Bronchial epithelial cell (primary cell): ENCODE measurements around the gene GPHB5. TPM values are rescaled to one million over a fixed set of nuclear protein-coding genes. Genes with fewer than 3 reads are reported as not detected.
"Not testable (repeated sequence)": the region's sequence is repeated elsewhere in the genome, so short reads cannot be mapped to it uniquely, and the experiment has no call there.

Experiments
- DNase-seq: peaks from one replicate; pipeline ENCODE4 v3.0.0-alpha.2; 2010; ENCODE audit warnings: low read depth
- FAIRE-seq: peaks from 2 replicates; lab custom pipeline; 2011; peaks lifted over from hg19 to GRCh38; lab: Jason Lieb, UNC
- H3K27me3 ChIP-seq: 2 replicates; pipeline ENCODE4 v1.5.1; 2011; ENCODE audit warnings: low read length; ENCODE audit not compliant: control insufficient read depth, insufficient read depth
- H3K36me3 ChIP-seq: 2 replicates; pipeline ENCODE4 v1.5.1; 2011; ENCODE audit warnings: low read length; ENCODE audit not compliant: control insufficient read depth, insufficient read depth
- H3K4me3 ChIP-seq: 2 replicates; pipeline ENCODE4 v1.5.1; 2011; ENCODE audit warnings: mild to moderate bottlenecking, low read depth, low read length, control low read depth
- total RNA-seq: library from RNA; depleted of rRNA; stranded (reverse); fragments of >200 nt; gene quantifications from 2 replicates; pipeline ENCODE4 v1.2.1, GENCODE V29; 2014
- TF ChIP-seq, protein P1 (sequence below): IDR thresholded peaks from 2 replicates; pipeline ENCODE4 v1.5.1; 2011; ENCODE audit warnings: mild to moderate bottlenecking, moderate library complexity, low read length, control low read depth, inconsistent platforms; ENCODE audit not compliant: insufficient read depth, severe bottlenecking

Gene GPHB5
- total RNA-seq, 1 donor from 2014 or later: not detected

DNA sequence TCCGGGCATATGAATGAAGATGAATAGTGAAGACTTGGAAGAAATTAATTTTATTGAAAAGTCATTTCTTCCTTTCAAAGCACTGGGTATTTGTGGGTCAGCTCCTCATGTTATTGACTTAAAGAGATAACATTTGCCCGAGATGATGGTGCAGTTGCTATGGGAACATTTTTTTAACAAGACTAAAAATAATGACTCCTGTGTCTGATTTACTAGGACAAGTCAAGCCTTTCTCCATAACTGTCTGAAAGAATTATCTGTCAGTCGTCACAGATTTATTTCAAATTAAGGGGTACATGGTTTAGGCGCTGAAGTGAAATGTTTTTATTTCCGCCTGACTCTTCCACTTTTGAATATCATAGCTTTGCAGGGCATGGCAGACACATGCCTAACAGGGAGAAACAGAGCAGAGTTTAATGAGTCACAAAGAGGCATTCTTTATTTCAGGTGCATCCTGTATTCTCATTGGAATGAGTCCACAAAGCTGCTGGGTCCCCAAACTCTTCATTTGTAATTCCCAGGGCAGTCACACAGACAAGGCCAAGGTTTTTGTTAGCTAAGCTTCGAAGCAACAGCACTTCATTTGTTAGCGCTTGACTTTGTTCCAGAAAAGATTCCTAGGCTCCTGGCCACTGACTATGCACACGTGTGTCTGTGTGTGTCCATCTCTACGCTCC lies 4.3 kb upstream of the GPHB5 start:
- DNase-seq: peak; percentile 24
- FAIRE-seq: no peak
- Histone ChIP-seq H3K4me3 (no peak overlapping the region), H3K27me3 (no peaks in the 10 kb centered on the region), H3K36me3 (no peaks in the 10 kb centered on the region)
- TF ChIP-seq, protein P1, sequence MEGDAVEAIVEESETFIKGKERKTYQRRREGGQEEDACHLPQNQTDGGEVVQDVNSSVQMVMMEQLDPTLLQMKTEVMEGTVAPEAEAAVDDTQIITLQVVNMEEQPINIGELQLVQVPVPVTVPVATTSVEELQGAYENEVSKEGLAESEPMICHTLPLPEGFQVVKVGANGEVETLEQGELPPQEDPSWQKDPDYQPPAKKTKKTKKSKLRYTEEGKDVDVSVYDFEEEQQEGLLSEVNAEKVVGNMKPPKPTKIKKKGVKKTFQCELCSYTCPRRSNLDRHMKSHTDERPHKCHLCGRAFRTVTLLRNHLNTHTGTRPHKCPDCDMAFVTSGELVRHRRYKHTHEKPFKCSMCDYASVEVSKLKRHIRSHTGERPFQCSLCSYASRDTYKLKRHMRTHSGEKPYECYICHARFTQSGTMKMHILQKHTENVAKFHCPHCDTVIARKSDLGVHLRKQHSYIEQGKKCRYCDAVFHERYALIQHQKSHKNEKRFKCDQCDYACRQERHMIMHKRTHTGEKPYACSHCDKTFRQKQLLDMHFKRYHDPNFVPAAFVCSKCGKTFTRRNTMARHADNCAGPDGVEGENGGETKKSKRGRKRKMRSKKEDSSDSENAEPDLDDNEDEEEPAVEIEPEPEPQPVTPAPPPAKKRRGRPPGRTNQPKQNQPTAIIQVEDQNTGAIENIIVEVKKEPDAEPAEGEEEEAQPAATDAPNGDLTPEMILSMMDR: no peak

DNA sequence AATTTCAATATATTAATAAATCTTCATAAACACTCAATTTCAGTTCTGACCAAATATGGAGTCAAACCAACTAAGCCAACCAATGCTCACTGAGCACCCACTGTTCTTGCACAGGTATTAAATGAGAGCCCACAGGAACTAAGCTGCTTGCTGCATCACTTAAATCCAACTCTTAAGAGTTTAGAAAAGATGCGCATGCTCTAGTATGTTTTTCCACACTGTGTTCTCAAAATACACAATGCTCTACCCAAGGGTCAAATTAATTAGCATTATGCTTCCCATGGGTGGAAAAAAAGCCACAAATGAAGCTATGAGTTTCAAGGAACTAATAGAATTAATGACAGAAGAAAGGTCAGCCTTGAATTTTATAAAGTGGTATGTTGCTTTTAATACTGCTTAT lies 3.7 kb upstream of the GPHB5 start:
- Histone ChIP-seq H3K27me3 (no peaks in the 10 kb centered on the region), H3K36me3 (no peaks in the 10 kb centered on the region), H3K4me3 (no peak overlapping the region)
- no peak for FAIRE-seq
- TF ChIP-seq, protein P1: no peak
- no peak for DNase-seq

DNA sequence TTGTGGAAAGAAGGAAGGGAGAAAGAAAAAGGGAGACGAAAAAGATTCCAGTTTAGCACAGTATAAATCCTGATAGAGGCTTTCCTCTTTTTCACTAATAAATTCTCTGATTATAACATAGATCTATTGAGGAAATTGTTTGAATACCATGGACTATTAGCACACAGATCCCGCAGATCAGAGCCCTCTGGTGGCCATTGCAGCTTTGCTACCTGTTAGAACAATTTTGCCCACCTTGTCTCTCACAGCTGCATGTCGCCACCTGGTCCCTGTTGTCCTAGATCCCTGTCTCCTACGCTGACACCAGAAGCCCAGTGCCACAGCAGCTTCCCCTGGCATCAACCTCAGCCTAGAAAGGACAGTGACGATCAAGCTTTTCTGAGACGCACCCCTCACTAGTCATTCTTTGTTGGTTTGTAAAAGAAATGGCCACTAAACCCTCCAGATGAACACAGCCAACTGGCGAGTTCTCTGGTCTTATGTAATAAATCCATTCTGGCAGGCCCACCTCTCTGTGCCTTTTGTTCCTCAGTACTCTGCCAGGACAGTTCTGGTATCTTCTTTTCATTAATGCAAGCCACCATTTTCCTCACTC lies 9.9 kb downstream of the GPHB5 start:
- Histone ChIP-seq H3K36me3 (no peaks in the 10 kb centered on the region), H3K27me3 (no peaks in the 10 kb centered on the region), H3K4me3 (no peak overlapping the region)
- FAIRE-seq (no peak), DNase-seq (peak; percentile 31)
- TF ChIP-seq, protein P1: peak; percentile 56

DNA sequence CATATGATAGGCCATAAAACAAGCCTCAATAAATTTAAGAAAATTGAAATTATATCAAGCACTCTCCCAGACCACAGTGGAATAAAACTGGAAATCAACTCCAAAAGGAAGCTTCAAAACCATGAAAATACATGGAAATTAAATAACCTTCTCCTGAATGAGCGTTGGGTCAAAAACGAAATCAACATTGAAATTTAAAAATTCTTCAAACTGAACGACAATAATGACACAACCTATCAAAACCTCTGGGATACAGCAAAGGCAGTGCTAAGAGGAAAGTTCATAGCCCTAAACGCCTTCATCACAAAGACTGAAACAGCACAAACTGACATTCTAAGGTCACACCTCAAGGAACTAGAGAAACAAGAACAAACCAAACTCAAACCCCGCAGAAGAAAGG lies 14.3 kb downstream of the GPHB5 start:
- H3K36me3 ChIP-seq, FAIRE-seq, H3K27me3 ChIP-seq, DNase-seq, H3K4me3 ChIP-seq: not testable (repeated sequence)

DNA sequence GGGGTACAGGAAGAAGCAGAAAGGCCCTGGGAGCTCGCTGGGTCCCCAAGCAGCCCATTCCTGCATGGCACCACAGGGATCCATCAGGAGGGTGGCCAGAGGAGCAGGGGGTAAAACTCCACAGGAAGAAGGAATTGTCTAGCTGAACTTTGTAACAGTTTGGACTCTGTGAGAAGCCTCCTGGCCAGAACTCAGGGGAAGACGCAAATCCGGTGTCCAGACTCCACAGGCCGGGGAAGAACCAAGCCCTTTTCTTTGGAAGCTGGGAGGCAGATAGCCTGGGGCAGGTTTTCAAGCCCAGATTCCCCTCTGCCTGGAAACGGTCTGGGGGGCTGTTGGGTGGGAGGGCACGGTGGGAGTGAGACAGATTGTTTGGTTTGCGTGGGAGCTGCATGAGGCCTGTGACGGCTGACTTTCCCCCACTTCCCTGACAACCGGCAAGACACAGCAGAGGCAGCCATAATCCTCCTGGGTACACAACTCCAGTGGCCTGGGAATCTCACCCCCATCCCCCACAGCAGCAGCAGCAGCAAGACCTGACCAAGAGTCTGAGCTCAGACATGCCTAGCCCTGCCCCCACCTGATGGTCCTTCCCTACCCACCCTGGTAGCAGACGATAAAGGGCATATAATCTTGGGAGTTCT lies 16.7 kb downstream of the GPHB5 start:
- no peak overlapping the region for H3K4me3 ChIP-seq
- no peaks in the 10 kb centered on the region for H3K27me3 ChIP-seq
- no peaks in the 10 kb centered on the region for H3K36me3 ChIP-seq
- DNase-seq (no peak), FAIRE-seq (no peak)
- TF ChIP-seq, protein P1: no peak

DNA sequence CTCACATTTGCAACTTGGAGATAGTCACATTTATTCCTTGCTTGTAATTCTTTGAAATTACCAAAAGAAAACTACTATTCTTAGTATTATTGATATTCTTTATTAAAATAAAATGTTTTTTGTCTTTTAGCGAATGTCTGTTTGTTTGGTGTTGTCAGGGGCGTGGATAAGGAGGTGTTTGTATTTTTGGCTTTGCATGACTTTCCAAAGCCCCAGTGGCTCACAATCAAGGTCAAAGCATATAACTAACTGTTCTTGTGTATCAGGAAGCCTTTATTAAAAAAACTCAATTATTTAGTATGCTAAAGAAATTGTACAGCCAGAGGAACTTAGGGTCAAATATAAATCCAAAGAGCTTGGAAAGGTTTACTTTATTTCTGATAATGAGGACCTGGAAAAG lies 17.9 kb downstream of the GPHB5 start:
- no peaks in the 10 kb centered on the region for H3K27me3 ChIP-seq
- FAIRE-seq: no peak
- TF ChIP-seq, protein P1: no peak

More for the DNA sequence above, 17.9 kb downstream of the GPHB5 start:
- no peak for DNase-seq
- Histone ChIP-seq H3K4me3 (no peak overlapping the region), H3K36me3 (no peaks in the 10 kb centered on the region)
